GM10248 (cell line): ENCODE data around the gene FAM181A.

Source experiments
- CTCF ChIA-PET: fragments of 300-600 bp; sonication (Branson Sonifier 250); formaldehyde crosslinking; extraction: SDS; loops from one replicate; lab custom pipeline; 2021; ENCODE audit warnings: antibody characterized with exemption; lab: Yijun Ruan, JAX
- POLR2A ChIA-PET: fragments of 350-650 bp; sonication (Branson Sonifier 250); formaldehyde crosslinking; extraction: SDS; loops from one replicate; lab custom pipeline; 2020; ENCODE audit warnings: antibody characterized with exemption; lab: Yijun Ruan, JAX
- DNase-seq: peaks from one replicate; pipeline ENCODE4 v3.0.0; 2012; ENCODE audit errors: extremely low spot score
- CTCF ChIP-seq: IDR thresholded peaks from 2 replicates; pipeline ENCODE4 v1.5.1; 2012; ENCODE audit warnings: mild to moderate bottlenecking, low read depth; ENCODE audit errors: extremely low read depth, missing control alignments, control extremely low read depth

FAM181A gene

GRCh38 chr14:93909429-93910128 lies 17.6 kb upstream of the FAM181A start:
- POLR2A ChIA-PET, result no interaction called here
- CTCF ChIA-PET, result interaction anchor here (1.4 to 5.9 kb wide), 5 partner anchors 13 to 254 kb away, joined by 3 to 42 read pairs (median 4); no protein-coding TSS in a partner anchor
- no peak for TF ChIP-seq CTCF
- DNase-seq, result no peak

GRCh38 chr14:93911975-93912615 lies 15.0 kb upstream of the FAM181A start:
- no peak for TF ChIP-seq CTCF
- no peak for DNase-seq
- CTCF ChIA-PET, result interaction anchor here (1.3 to 1.5 kb wide), 2 partner anchors 12 to 28 kb away, joined by 3 to 4 read pairs; no protein-coding TSS in a partner anchor
- POLR2A ChIA-PET, result no interaction called here

- ChIA-PET CTCF (interaction anchor here (1.5 kb wide), 1 partner anchor 27 kb away, joined by 3 read pairs; no protein-coding TSS in a partner anchor), POLR2A (no interaction called here)
- no peak for DNase-seq
- TF ChIP-seq CTCF, result no peak
These were observed 14.4 kb upstream of the FAM181A start for GRCh38 chr14:93912782-93913181.

- DNase-seq, result no peak
- POLR2A ChIA-PET, result no interaction called here
- CTCF ChIA-PET, result interaction anchor here (1.3 to 1.9 kb wide), 4 partner anchors 8 to 26 kb away, joined by 3 to 11 read pairs (median 6); no protein-coding TSS in a partner anchor
- no peak for TF ChIP-seq CTCF
These were observed 12.9 kb upstream of the FAM181A start for GRCh38 chr14:93914278-93914677.

- ChIA-PET POLR2A (no interaction called here), CTCF (interaction anchor here (0.6 to 1.9 kb wide), 6 partner anchors 9 to 260 kb away, joined by 3 to 11 read pairs (median 6); no protein-coding TSS in a partner anchor)
- no peak for DNase-seq
- no peak for TF ChIP-seq CTCF
These were observed 12.0 kb upstream of the FAM181A start for GRCh38 chr14:93915070-93915705.

GRCh38 chr14:93915800-93916199 lies 11.3 kb upstream of the FAM181A start:
- ChIA-PET CTCF (interaction anchor here (0.6 to 1.9 kb wide), 4 partner anchors 9 to 261 kb away, joined by 3 to 11 read pairs (median 6); no protein-coding TSS in a partner anchor), POLR2A (no interaction called here)
- no peak for DNase-seq
- TF ChIP-seq CTCF, result no peak
